GM12878 (cell line): ENCODE measurements around the gene P2RX6. TPM values are rescaled to one million over a fixed set of nuclear protein-coding genes. Genes with fewer than 3 reads are reported as not detected.

Experiments used
- ATAC-seq: fragments of 200-7000 bp; cut with Tn5 transposase; 3 replicates; pipeline ENCODE4 v1.9.1; 2020; ENCODE audit warnings: mild to moderate bottlenecking, moderate library complexity
- BruUV-seq: library from RNA; stranded (reverse); fragments of 400-500 nt; replicated peaks from 2 replicates; lab custom pipeline; 2021; lab: Mats Ljungman, UMichigan
- CTCF ChIA-PET: fragments of 300-600 bp; sonication (Branson Sonifier 250); formaldehyde crosslinking; extraction: SDS; loops from one replicate; lab custom pipeline; 2021; ENCODE audit warnings: inconsistent platforms; lab: Yijun Ruan, JAX
- POLR2A ChIA-PET: fragments of 350-600 bp; formaldehyde crosslinking; extraction: SDS; loops from one replicate; lab custom pipeline; 2021; ENCODE audit warnings: inconsistent platforms; lab: Charles Lee
- RAD21 ChIA-PET: fragments of 300-600 bp; sonication (Branson Sonifier 250); formaldehyde crosslinking; loops from one replicate; lab custom pipeline; 2023; ENCODE audit warnings: antibody characterized with exemption; ENCODE audit not compliant: unreplicated experiment; lab: Charles Lee
- SMC1A ChIA-PET: fragments of 300-600 bp; sonication (Branson Sonifier 250); formaldehyde crosslinking; loops from one replicate; lab custom pipeline; 2023; ENCODE audit not compliant: unreplicated experiment, uncharacterized antibody; lab: Charles Lee
- DNase-seq: peaks from one replicate; pipeline ENCODE4 v3.0.0-alpha.2; 2011; ENCODE audit warnings: low read depth, low spot score
- FAIRE-seq: peaks from 3 replicates; lab custom pipeline; 2011; peaks lifted over from hg19 to GRCh38; lab: Jason Lieb, UNC
- H2AFZ ChIP-seq: 2 replicates; pipeline ENCODE4 v1.6.0; 2011; ENCODE audit warnings: low read depth, low read length, control low read depth; ENCODE audit not compliant: control insufficient read depth
- H3K27ac ChIP-seq: 2 replicates; pipeline ENCODE4 v1.5.1; 2011; ENCODE audit warnings: control low read depth; ENCODE audit not compliant: control insufficient read depth, insufficient read depth
- H3K27me3 ChIP-seq, 2 experiments: replicated peaks in 1 of 2; 2 replicates each; pipeline versions ENCODE4 v1.6.0 to v1.6.1; 2011; ENCODE audit warnings: low read length in 1 of 2; ENCODE audit not compliant: control insufficient read depth in 2 of 2, insufficient read depth in 2 of 2
- H3K36me3 ChIP-seq, 2 experiments: 2 replicates each; pipeline ENCODE4 v1.5.1; 2011; ENCODE audit warnings: low read length in 1 of 2; ENCODE audit not compliant: control insufficient read depth in 2 of 2, insufficient read depth in 2 of 2
- H3K4me1 ChIP-seq: 2 replicates; pipeline ENCODE4 v1.6.1; 2011; ENCODE audit warnings: mild to moderate bottlenecking, low read length, moderate library complexity, mixed read lengths; ENCODE audit not compliant: control insufficient read depth, insufficient read depth
- H3K4me2 ChIP-seq: 2 replicates; pipeline ENCODE4 v1.6.0; 2011; ENCODE audit warnings: control low read depth; ENCODE audit not compliant: control insufficient read depth, insufficient read depth
- H3K4me3 ChIP-seq: fragments of 200-600 bp; sonication (generic); 2 replicates; pipeline ENCODE4 v1.5.1; 2016
- H3K79me2 ChIP-seq: 2 replicates; pipeline ENCODE4 v1.6.0; 2011; ENCODE audit warnings: low read length; ENCODE audit not compliant: control insufficient read depth, insufficient read depth
- H3K9ac ChIP-seq: 2 replicates; pipeline ENCODE4 v1.8.0; 2011; ENCODE audit warnings: low read length, control low read depth, mixed read lengths; ENCODE audit not compliant: control insufficient read depth, insufficient read depth
- H3K9me3 ChIP-seq: replicated peaks from 3 replicates; pipeline ENCODE4 v1.5.1; 2011; ENCODE audit warnings: mild to moderate bottlenecking, low read length; ENCODE audit not compliant: control insufficient read depth, insufficient read depth
- H4K20me1 ChIP-seq: 2 replicates; pipeline ENCODE4 v1.6.0; 2011; ENCODE audit not compliant: control insufficient read depth, insufficient read depth
- BMI1 ChIP-seq: fragments of 450-650 bp; IDR thresholded peaks from 2 replicates; pipeline ENCODE4 v1.6.1; 2016; ENCODE audit warnings: mild to moderate bottlenecking, moderate library complexity, borderline replicate concordance
- SMC3 ChIP-seq: IDR thresholded peaks from 2 replicates; pipeline ENCODE4 v1.6.1; 2011; ENCODE audit warnings: low read length, improper control_type of control experiment, borderline replicate concordance
- WGBS: methylation state at CpG from one replicate; pipeline ENCODE4 v1.1.6; 2016; ENCODE audit warnings: low lambda C conversion rate; ENCODE audit not compliant: insufficient replicate concordance, insufficient coverage; ENCODE audit errors: missing lambda C conversion rate; 5-methylcytosine and 5-hydroxymethylcytosine counted together
- in situ Hi-C: fragments of 300-500 bp; cut with MboI; formaldehyde crosslinking; loops from 9 replicates; pipeline ENCODE4 v1.14.3; 2018; ENCODE audit warnings: mixed read lengths
- intact Hi-C: fragments of 100-400 bp; cut with micrococcal nuclease; formaldehyde crosslinking; loops from one replicate; pipeline ENCODE4 v1.14.2; 2022; ENCODE audit not compliant: unreplicated experiment
- polyA plus RNA-seq, 11 experiments: library from polyadenylated mRNA; depleted of rRNA in 4 of 11; unstranded in 6 of 11; stranded (reverse) in 5 of 11; fragments of >200 nt; fragmentation: Nextera tagmentation in 4 of 11; fragmentation: Illumina TruSeq in 1 of 11; extraction: Ambion mirVana in 4 of 11; extraction: Trizol in 1 of 11; gene quantifications; 1 replicate in 1 of 11; 2 replicates in 10 of 11; pipeline versions ENCODE4 v1.2.1 to v1.2.3, GENCODE V29; 2011 to 2016; ENCODE audit warnings: inconsistent platforms in 2 of 11, missing spikeins in 2 of 11, low read depth in 1 of 11
- total RNA-seq, 4 experiments: library from RNA; depleted of rRNA in 3 of 4; stranded (reverse); fragments of >200 nt in 3 of 4; fragmentation: Illumina TruSeq in 1 of 4; extraction: Trizol in 1 of 4; gene quantifications; 2 replicates each; pipeline versions ENCODE4 v1.2.1 to v1.2.3, GENCODE V29; 2013 to 2021
- TF ChIP-seq, protein P1 (sequence below): fragments of 450-650 bp; IDR thresholded peaks from 2 replicates; pipeline ENCODE4 v1.6.1; 2017; ENCODE audit warnings: mild to moderate bottlenecking, moderate library complexity
- TF ChIP-seq, protein P2 (sequence below): IDR thresholded peaks from 2 replicates; pipeline ENCODE4 v1.6.1; 2012; ENCODE audit warnings: improper control_type of control experiment, low read depth, low read length; ENCODE audit not compliant: insufficient replicate concordance
- TF ChIP-seq, protein P3 (sequence below): fragments of 450-650 bp; formaldehyde crosslinking; IDR thresholded peaks from 2 replicates; pipeline ENCODE4 v1.5.0; 2022; ENCODE audit warnings: mild to moderate bottlenecking, missing genetic modification characterization

The P2RX6 gene
- total and polyA plus RNA-seq, 10 of the 15 experiments (the other 5 are each of a cell fraction or from before 2014, with no cell fraction given) = 0.03 to 0.21 (median 0.07) TPM; not detected in 5

DNA sequence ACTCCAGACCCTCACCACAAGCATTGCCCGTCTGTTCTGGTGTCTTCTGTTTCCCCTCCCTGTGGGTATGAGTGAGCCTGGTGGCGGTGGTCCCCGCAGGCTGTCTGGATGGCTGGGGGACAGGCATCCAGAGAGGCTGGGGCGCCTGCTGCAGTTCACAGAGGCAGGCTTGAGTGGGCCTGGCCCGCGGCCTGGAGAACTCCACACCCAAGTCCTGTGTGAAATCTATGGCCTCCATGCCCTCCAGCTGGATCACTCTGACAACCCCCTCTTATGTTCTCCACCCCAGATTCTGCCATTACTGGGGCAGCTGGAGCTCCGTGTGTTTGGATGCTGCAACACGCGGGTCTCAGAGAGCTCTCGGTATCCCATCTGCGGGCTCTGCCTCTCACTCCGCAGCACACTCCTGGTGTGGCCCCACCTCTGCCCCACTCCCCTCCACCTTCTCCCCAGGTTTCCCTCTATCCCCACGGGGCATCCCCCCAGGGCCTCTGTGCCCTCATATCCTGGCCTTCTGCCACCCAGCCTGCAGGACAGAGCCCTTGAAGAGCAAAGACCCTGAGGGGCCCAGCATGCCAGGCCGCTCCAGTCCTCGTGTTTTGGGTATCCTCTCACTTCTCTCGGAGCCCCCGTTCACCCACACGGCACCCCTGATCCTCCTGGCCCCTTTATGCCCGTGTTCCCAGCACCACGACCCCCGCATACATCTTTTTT lies 62.1 kb downstream of the P2RX6 start:
- Histone ChIP-seq H3K27me3 (no peaks in the 10 kb centered on the region; a peak in 2 of 4 replicates), H3K4me3 (no peak overlapping the region), H2AFZ (no peak overlapping the region), H3K27ac (no peak overlapping the region), H3K9me3 (no peaks in the 10 kb centered on the region), H3K4me1 (no peaks in the 10 kb centered on the region), H3K79me2 (no peaks in the 10 kb centered on the region), H4K20me1 (no peaks in the 10 kb centered on the region), H3K9ac (no peak overlapping the region), H3K36me3 (no peaks in the 10 kb centered on the region), H3K4me2 (no peak overlapping the region)
- TF ChIP-seq, protein P1, sequence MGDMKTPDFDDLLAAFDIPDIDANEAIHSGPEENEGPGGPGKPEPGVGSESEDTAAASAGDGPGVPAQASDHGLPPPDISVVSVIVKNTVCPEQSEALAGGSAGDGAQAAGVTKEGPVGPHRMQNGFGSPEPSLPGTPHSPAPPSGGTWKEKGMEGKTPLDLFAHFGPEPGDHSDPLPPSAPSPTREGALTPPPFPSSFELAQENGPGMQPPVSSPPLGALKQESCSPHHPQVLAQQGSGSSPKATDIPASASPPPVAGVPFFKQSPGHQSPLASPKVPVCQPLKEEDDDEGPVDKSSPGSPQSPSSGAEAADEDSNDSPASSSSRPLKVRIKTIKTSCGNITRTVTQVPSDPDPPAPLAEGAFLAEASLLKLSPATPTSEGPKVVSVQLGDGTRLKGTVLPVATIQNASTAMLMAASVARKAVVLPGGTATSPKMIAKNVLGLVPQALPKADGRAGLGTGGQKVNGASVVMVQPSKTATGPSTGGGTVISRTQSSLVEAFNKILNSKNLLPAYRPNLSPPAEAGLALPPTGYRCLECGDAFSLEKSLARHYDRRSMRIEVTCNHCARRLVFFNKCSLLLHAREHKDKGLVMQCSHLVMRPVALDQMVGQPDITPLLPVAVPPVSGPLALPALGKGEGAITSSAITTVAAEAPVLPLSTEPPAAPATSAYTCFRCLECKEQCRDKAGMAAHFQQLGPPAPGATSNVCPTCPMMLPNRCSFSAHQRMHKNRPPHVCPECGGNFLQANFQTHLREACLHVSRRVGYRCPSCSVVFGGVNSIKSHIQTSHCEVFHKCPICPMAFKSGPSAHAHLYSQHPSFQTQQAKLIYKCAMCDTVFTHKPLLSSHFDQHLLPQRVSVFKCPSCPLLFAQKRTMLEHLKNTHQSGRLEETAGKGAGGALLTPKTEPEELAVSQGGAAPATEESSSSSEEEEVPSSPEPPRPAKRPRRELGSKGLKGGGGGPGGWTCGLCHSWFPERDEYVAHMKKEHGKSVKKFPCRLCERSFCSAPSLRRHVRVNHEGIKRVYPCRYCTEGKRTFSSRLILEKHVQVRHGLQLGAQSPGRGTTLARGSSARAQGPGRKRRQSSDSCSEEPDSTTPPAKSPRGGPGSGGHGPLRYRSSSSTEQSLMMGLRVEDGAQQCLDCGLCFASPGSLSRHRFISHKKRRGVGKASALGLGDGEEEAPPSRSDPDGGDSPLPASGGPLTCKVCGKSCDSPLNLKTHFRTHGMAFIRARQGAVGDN = no peak
- TF ChIP-seq, protein P2, sequence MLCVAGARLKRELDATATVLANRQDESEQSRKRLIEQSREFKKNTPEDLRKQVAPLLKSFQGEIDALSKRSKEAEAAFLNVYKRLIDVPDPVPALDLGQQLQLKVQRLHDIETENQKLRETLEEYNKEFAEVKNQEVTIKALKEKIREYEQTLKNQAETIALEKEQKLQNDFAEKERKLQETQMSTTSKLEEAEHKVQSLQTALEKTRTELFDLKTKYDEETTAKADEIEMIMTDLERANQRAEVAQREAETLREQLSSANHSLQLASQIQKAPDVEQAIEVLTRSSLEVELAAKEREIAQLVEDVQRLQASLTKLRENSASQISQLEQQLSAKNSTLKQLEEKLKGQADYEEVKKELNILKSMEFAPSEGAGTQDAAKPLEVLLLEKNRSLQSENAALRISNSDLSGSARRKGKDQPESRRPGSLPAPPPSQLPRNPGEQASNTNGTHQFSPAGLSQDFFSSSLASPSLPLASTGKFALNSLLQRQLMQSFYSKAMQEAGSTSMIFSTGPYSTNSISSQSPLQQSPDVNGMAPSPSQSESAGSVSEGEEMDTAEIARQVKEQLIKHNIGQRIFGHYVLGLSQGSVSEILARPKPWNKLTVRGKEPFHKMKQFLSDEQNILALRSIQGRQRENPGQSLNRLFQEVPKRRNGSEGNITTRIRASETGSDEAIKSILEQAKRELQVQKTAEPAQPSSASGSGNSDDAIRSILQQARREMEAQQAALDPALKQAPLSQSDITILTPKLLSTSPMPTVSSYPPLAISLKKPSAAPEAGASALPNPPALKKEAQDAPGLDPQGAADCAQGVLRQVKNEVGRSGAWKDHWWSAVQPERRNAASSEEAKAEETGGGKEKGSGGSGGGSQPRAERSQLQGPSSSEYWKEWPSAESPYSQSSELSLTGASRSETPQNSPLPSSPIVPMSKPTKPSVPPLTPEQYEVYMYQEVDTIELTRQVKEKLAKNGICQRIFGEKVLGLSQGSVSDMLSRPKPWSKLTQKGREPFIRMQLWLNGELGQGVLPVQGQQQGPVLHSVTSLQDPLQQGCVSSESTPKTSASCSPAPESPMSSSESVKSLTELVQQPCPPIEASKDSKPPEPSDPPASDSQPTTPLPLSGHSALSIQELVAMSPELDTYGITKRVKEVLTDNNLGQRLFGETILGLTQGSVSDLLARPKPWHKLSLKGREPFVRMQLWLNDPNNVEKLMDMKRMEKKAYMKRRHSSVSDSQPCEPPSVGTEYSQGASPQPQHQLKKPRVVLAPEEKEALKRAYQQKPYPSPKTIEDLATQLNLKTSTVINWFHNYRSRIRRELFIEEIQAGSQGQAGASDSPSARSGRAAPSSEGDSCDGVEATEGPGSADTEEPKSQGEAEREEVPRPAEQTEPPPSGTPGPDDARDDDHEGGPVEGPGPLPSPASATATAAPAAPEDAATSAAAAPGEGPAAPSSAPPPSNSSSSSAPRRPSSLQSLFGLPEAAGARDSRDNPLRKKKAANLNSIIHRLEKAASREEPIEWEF = no peak
- TF ChIP-seq SMC3 = no peak
- no peak for TF ChIP-seq BMI1
- TF ChIP-seq, protein P3, sequence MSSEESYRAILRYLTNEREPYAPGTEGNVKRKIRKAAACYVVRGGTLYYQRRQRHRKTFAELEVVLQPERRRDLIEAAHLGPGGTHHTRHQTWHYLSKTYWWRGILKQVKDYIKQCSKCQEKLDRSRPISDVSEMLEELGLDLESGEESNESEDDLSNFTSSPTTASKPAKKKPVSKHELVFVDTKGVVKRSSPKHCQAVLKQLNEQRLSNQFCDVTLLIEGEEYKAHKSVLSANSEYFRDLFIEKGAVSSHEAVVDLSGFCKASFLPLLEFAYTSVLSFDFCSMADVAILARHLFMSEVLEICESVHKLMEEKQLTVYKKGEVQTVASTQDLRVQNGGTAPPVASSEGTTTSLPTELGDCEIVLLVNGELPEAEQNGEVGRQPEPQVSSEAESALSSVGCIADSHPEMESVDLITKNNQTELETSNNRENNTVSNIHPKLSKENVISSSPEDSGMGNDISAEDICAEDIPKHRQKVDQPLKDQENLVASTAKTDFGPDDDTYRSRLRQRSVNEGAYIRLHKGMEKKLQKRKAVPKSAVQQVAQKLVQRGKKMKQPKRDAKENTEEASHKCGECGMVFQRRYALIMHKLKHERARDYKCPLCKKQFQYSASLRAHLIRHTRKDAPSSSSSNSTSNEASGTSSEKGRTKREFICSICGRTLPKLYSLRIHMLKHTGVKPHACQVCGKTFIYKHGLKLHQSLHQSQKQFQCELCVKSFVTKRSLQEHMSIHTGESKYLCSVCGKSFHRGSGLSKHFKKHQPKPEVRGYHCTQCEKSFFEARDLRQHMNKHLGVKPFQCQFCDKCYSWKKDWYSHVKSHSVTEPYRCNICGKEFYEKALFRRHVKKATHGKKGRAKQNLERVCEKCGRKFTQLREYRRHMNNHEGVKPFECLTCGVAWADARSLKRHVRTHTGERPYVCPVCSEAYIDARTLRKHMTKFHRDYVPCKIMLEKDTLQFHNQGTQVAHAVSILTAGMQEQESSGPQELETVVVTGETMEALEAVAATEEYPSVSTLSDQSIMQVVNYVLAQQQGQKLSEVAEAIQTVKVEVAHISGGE (CRISPR knock-in tag) = no peak
- ATAC-seq (no peak), DNase-seq (no peak), FAIRE-seq (no peak)
- SMC1A ChIA-PET = no interaction called here
- no TSS peak for BruUV-seq
- in situ Hi-C loops (no loop called here), intact Hi-C loops (no loop called here)
- CTCF ChIA-PET = no interaction called here
- WGBS = 68% methylated on average over 20 of the region's 21 CpGs
- POLR2A ChIA-PET = no interaction called here
- RAD21 ChIA-PET = no interaction called here
